Keratinocyte (primary cell): Measurements from ENCODE around the gene PLCL1. TPM values are rescaled to one million over a fixed set of nuclear protein-coding genes. Genes with fewer than 3 reads are reported as not detected.
"Not testable (repeated sequence)": the region's sequence is repeated elsewhere in the genome, so short reads cannot be mapped to it uniquely, and the experiment has no call there.

ENCODE experiments used
- DNase-seq: peaks from one replicate; pipeline ENCODE4 v3.0.0-alpha.2; 2011; ENCODE audit warnings: low read depth, missing footprints, low spot score
- FAIRE-seq: peaks from 2 replicates; lab custom pipeline; 2011; peaks lifted over from hg19 to GRCh38; lab: Jason Lieb, UNC
- H2AFZ ChIP-seq: 2 replicates; pipeline ENCODE4 v1.6.0; 2012; ENCODE audit warnings: low read length, control low read depth, inconsistent platforms; ENCODE audit not compliant: control insufficient read depth
- H3K27ac ChIP-seq: 2 replicates; pipeline ENCODE4 v1.5.1; 2011; ENCODE audit warnings: low read length; ENCODE audit not compliant: control insufficient read depth, insufficient read depth
- H3K27me3 ChIP-seq: 3 replicates; pipeline ENCODE4 v1.6.0; 2011; ENCODE audit warnings: low read length; ENCODE audit not compliant: control insufficient read depth, insufficient read depth; ENCODE audit errors: extremely low read depth
- H3K36me3 ChIP-seq, 2 experiments: 2 replicates in 1 of 2; 3 replicates in 1 of 2; pipeline ENCODE4 v1.5.1; 2011; ENCODE audit warnings: low read length in 2 of 2, mild to moderate bottlenecking in 1 of 2; ENCODE audit not compliant: control insufficient read depth in 2 of 2, insufficient read depth in 2 of 2; ENCODE audit errors: extremely low read depth in 1 of 2
- H3K4me1 ChIP-seq: 3 replicates; pipeline ENCODE4 v1.5.1; 2011; ENCODE audit warnings: low read length; ENCODE audit not compliant: control insufficient read depth, insufficient read depth; ENCODE audit errors: extremely low read depth
- H3K4me2 ChIP-seq: 3 replicates; pipeline ENCODE4 v1.6.0; 2011; ENCODE audit warnings: low read depth, low read length; ENCODE audit not compliant: control insufficient read depth, insufficient read depth; ENCODE audit errors: extremely low read depth
- H3K4me3 ChIP-seq, 3 experiments: fragments of 200-600 bp in 1 of 3; sonication (generic) in 1 of 3; 2 replicates in 2 of 3; 3 replicates in 1 of 3; pipeline ENCODE4 v1.5.1; 2011 to 2016; ENCODE audit warnings: low read length in 3 of 3, mild to moderate bottlenecking in 3 of 3, control low read depth in 2 of 3, inconsistent platforms in 1 of 3, low read depth in 1 of 3, mixed read lengths in 1 of 3, mixed run types in 1 of 3, moderate library complexity in 1 of 3; ENCODE audit not compliant: control insufficient read depth in 2 of 3, insufficient read depth in 2 of 3; ENCODE audit errors: extremely low read depth in 1 of 3
- H3K79me2 ChIP-seq: 2 replicates; pipeline ENCODE4 v1.6.0; 2012; ENCODE audit warnings: low read length; ENCODE audit not compliant: control insufficient read depth, insufficient read depth
- H3K9ac ChIP-seq: 3 replicates; pipeline ENCODE4 v1.6.0; 2011; ENCODE audit warnings: low read length; ENCODE audit not compliant: control insufficient read depth, insufficient read depth; ENCODE audit errors: extremely low read depth
- H3K9me1 ChIP-seq: 3 replicates; pipeline ENCODE4 v1.6.0; 2011; ENCODE audit warnings: low read length; ENCODE audit not compliant: control insufficient read depth, insufficient read depth; ENCODE audit errors: extremely low read depth
- H3K9me3 ChIP-seq: 2 replicates; pipeline ENCODE4 v1.5.1; 2012; ENCODE audit warnings: low read depth, low read length; ENCODE audit not compliant: control insufficient read depth
- H4K20me1 ChIP-seq: 3 replicates; pipeline ENCODE4 v1.6.0; 2011; ENCODE audit warnings: low read length; ENCODE audit not compliant: control insufficient read depth, insufficient read depth; ENCODE audit errors: extremely low read depth
- EZH2 ChIP-seq: IDR thresholded peaks from one replicate; pipeline ENCODE4 v1.6.1; 2012; ENCODE audit warnings: inconsistent platforms, mild to moderate bottlenecking, low read length, moderate library complexity
- dilution Hi-C: fragments of 300-500 bp; cut with MboI; formaldehyde crosslinking; loops from one replicate; pipeline ENCODE4 v1.7.0; 2020; ENCODE audit warnings: low sequenced_read_pairs; ENCODE audit not compliant: extremely low pct_ligation_motif_present
- polyA plus RNA-seq, 5 experiments: library from polyadenylated mRNA; depleted of rRNA in 3 of 5; stranded (reverse) in 3 of 5; stranded (forward) in 1 of 5; unstranded in 1 of 5; fragments of >200 nt; gene quantifications; 1 replicate in 1 of 5; 2 replicates in 3 of 5; 3 replicates in 1 of 5; pipeline versions ENCODE4 v1.2.1 to v1.2.3, GENCODE V29; 2011 to 2012; ENCODE audit warnings: missing spikeins in 2 of 5, low read depth in 1 of 5, low replicate concordance in 1 of 5
- TF ChIP-seq, protein P1 (sequence below), 3 experiments: IDR thresholded peaks in 1 of 3; conservative IDR thresholded peaks in 1 of 3; optimal IDR thresholded peaks in 1 of 3; 2 replicates in 2 of 3; 3 replicates in 1 of 3; pipeline versions ENCODE3 to v1.5.1; 2011; ENCODE audit warnings: low read length in 3 of 3, mild to moderate bottlenecking in 3 of 3, moderate library complexity in 2 of 3, control low read depth in 1 of 3, inconsistent platforms in 1 of 3; ENCODE audit not compliant: insufficient read depth in 2 of 3; ENCODE audit errors: extremely low read depth in 1 of 3

Gene PLCL1
- polyA plus RNA-seq, 1 donor (not counting 4 experiments of a cell fraction or from before 2014, with no cell fraction given), result 0.01 TPM

- Histone ChIP-seq H2AFZ (no peak overlapping the region), H3K9ac (no peak overlapping the region), H3K4me3 (no peak overlapping the region), H3K36me3 (no peaks in the 10 kb centered on the region), H3K9me1 (no peaks in the 10 kb centered on the region), H4K20me1 (no peaks in the 10 kb centered on the region), H3K9me3 (no peaks in the 10 kb centered on the region), H3K27ac (no peak overlapping the region), H3K4me2 (no peak overlapping the region), H3K4me1 (no peaks in the 10 kb centered on the region), H3K27me3 (no peaks in the 10 kb centered on the region), H3K79me2 (no peaks in the 10 kb centered on the region)
- TF ChIP-seq, protein P1, sequence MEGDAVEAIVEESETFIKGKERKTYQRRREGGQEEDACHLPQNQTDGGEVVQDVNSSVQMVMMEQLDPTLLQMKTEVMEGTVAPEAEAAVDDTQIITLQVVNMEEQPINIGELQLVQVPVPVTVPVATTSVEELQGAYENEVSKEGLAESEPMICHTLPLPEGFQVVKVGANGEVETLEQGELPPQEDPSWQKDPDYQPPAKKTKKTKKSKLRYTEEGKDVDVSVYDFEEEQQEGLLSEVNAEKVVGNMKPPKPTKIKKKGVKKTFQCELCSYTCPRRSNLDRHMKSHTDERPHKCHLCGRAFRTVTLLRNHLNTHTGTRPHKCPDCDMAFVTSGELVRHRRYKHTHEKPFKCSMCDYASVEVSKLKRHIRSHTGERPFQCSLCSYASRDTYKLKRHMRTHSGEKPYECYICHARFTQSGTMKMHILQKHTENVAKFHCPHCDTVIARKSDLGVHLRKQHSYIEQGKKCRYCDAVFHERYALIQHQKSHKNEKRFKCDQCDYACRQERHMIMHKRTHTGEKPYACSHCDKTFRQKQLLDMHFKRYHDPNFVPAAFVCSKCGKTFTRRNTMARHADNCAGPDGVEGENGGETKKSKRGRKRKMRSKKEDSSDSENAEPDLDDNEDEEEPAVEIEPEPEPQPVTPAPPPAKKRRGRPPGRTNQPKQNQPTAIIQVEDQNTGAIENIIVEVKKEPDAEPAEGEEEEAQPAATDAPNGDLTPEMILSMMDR (optimal IDR thresholded peaks at IDR 0.05 in 1 of 3, IDR thresholded peaks at IDR 0.05 in 1 of 3, conservative IDR thresholded peaks at IDR 0.05 in 1 of 3; ENCODE audit: extremely low read depth in 1 of 3, insufficient read depth in 2 of 3, low read length in 3 of 3), result no peak
- no peak for DNase-seq
- dilution Hi-C loops, result no loop called here
- no peak for FAIRE-seq
Measured at GRCh38 chr2:198017068-198017467, 212.7 kb downstream of the PLCL1 start.

GRCh38 chr2:198028955-198029354, 224.6 kb downstream of the PLCL1 start:
- no peaks in the 10 kb centered on the region for H3K36me3 ChIP-seq
- H3K4me1 ChIP-seq, result no peaks in the 10 kb centered on the region
- no peaks in the 10 kb centered on the region for H3K9me1 ChIP-seq
- H3K27me3 ChIP-seq, result no peaks in the 10 kb centered on the region
- H3K4me2 ChIP-seq, result no peak overlapping the region
- FAIRE-seq (no peak), DNase-seq (no peak)
- no peaks in the 10 kb centered on the region for H3K79me2 ChIP-seq
- no peak overlapping the region for H2AFZ ChIP-seq
- TF ChIP-seq, protein P1 (optimal IDR thresholded peaks at IDR 0.05 in 1 of 3, IDR thresholded peaks at IDR 0.05 in 1 of 3, conservative IDR thresholded peaks at IDR 0.05 in 1 of 3; ENCODE audit: extremely low read depth in 1 of 3, insufficient read depth in 2 of 3, low read length in 3 of 3), result no peak
- TF ChIP-seq EZH2, result no peak
- no peak overlapping the region for H3K9ac ChIP-seq
- no peaks in the 10 kb centered on the region for H4K20me1 ChIP-seq
- dilution Hi-C loops, result no loop called here
- no peak overlapping the region for H3K4me3 ChIP-seq
- no peaks in the 10 kb centered on the region for H3K9me3 ChIP-seq
- no peak overlapping the region for H3K27ac ChIP-seq

GRCh38 chr2:198029576-198029975, 225.2 kb downstream of the PLCL1 start:
- FAIRE-seq, H3K4me1 ChIP-seq, H3K9ac ChIP-seq, H4K20me1 ChIP-seq, H3K27me3 ChIP-seq, H3K9me1 ChIP-seq, dilution Hi-C loops, H2AFZ ChIP-seq, H3K27ac ChIP-seq, H3K4me2 ChIP-seq, H3K36me3 ChIP-seq, H3K9me3 ChIP-seq, DNase-seq, H3K79me2 ChIP-seq, H3K4me3 ChIP-seq: not testable (repeated sequence)
